Spleen (tissue), 7 donors: ENCODE results near the gene QKI.

Source experiments
- CTCF ChIP-seq, 11 experiments: fragments of 200-600 bp in 7 of 11; fragments of 450-650 bp in 4 of 11; sonication (generic) in 4 of 11; IDR thresholded peaks in 8 of 11; conservative IDR thresholded peaks in 3 of 11; 1 replicate in 7 of 11; 2 replicates in 4 of 11; pipeline versions ENCODE4 v1.4.0 to v1.8.0; 2016 to 2021; ENCODE audit warnings: antibody characterized with exemption in 11 of 11, inconsistent platforms in 4 of 11, mild to moderate bottlenecking in 1 of 11
- POLR2A ChIP-seq, 3 donors: fragments of 450-650 bp; IDR thresholded peaks; one replicate each; pipeline ENCODE4 v1.5.1; 2017; ENCODE audit warnings: antibody characterized with exemption in 3 of 3, mild to moderate bottlenecking in 1 of 3
- POLR2AphosphoS5 ChIP-seq, 3 donors: sonication (generic); formaldehyde crosslinking; IDR thresholded peaks; one replicate each; pipeline ENCODE4 v1.5.1; 2017; ENCODE audit warnings: antibody characterized with exemption in 3 of 3
- donor health status: DM: no; HTN: no; CAD: no; lungs with moderate emphysema.
- donor health status: DM: no; HTN: no; CAD: no.
- donor health status: DM: no; HTN: no; CAD: no.

- TF ChIP-seq CTCF (IDR thresholded peaks at IDR 0.05 in 8 of 11, conservative IDR thresholded peaks at IDR 0.05 in 3 of 11): no peak
- no peak for TF ChIP-seq POLR2A (IDR thresholded peaks at IDR 0.05)
- TF ChIP-seq POLR2AphosphoS5 (IDR thresholded peaks at IDR 0.05): no peak
Observed at GRCh38 chr6:163400509-163400908, 14.0 kb upstream of the QKI start.
